Measurements from ENCODE around the gene ARHGEF28.

DNA sequence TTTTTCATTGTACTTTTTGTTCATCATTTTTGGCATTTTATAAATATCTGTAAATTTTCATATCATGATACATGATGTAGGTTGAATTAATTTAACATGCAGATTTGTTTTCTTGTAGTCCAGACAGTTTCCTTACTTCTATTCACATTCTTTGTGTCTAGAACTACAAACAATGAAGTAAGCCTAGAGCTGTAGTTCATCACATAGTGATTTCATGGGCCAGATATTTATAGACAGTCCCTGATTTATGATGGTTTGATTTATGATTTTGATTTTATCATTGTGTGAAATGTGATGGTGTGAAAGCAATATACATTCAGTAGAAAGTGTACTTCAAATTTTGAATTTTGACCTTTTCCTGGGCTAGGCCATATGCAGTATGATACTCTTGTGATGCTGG lies 139.0 kb downstream of the ARHGEF28 start:
- no peak for TF ChIP-seq HINFP (tag; conservative IDR thresholded peaks at IDR 0.05; ENCODE audit: low read depth)
- no peak for TF ChIP-seq CTCF (IDR thresholded peaks at IDR 0.05 in 2 of 3, conservative IDR thresholded peaks at IDR 0.05 in 1 of 3; ENCODE audit: insufficient read depth in 2 of 3, low read depth in 1 of 3, low read length in 3 of 3)
- TF ChIP-seq MAFK (IDR thresholded peaks at IDR 0.05; ENCODE audit: low read length): no peak
- no peak for TF ChIP-seq SRSF3 (IDR thresholded peaks at IDR 0.05; ENCODE audit: insufficient read depth, low read length)
- TF ChIP-seq E2F4 (CRISPR knock-in tag; IDR thresholded peaks at IDR 0.05; ENCODE audit: low read depth): no peak
- TF ChIP-seq, protein P1, sequence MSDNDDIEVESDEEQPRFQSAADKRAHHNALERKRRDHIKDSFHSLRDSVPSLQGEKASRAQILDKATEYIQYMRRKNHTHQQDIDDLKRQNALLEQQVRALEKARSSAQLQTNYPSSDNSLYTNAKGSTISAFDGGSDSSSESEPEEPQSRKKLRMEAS (CRISPR knock-in tag; IDR thresholded peaks at IDR 0.05): no peak
- no peak for TF ChIP-seq SETDB1 (IDR thresholded peaks at IDR 0.05; ENCODE audit: low read length)
- TF ChIP-seq MED1 (CRISPR knock-in tag; IDR thresholded peaks at IDR 0.05; ENCODE audit: borderline replicate concordance): no peak
- no peak for TF ChIP-seq ZNF384 (IDR thresholded peaks at IDR 0.05; ENCODE audit: low read depth, low read length)
- no peak for TF ChIP-seq ZNF644 (tag; IDR thresholded peaks at IDR 0.05; ENCODE audit: low read depth)
- no peak for TF ChIP-seq POLR2A (conservative IDR thresholded peaks at IDR 0.05)
- TF ChIP-seq RFX5 (IDR thresholded peaks at IDR 0.05; ENCODE audit: low read depth, low read length): no peak
- TF ChIP-seq SMARCC2 (IDR thresholded peaks at IDR 0.05; ENCODE audit: low read depth): no peak
